Lung (tissue), 12 donors: ENCODE results near the gene SMG7. TPM values are rescaled to one million over a fixed set of nuclear protein-coding genes. Genes with fewer than 3 reads are reported as not detected.

Experiments
- ATAC-seq: fragments of 200-7000 bp; cut with Tn5 transposase; one replicate; pipeline ENCODE4 v1.9.1; 2020; ENCODE audit warnings: moderate number of reproducible peaks; ENCODE audit not compliant: insufficient read depth, low FRiP score
- DNase-seq, 3 donors: peaks; one replicate each; pipeline ENCODE4 v3.0.0-alpha.2; 2013 to 2017
- H3K27ac ChIP-seq, 2 donors: one replicate each; pipeline ENCODE4 v1.5.1; 2013; ENCODE audit warnings: mild to moderate bottlenecking in 2 of 2, moderate library complexity in 2 of 2, control low read depth in 1 of 2, inconsistent platforms in 1 of 2, low read depth in 1 of 2, low read length in 1 of 2
- H3K27me3 ChIP-seq, 3 donors: one replicate each; pipeline ENCODE4 v1.5.1; 2013; ENCODE audit warnings: low read length in 2 of 3; ENCODE audit not compliant: control insufficient read depth in 3 of 3, insufficient read depth in 3 of 3
- H3K36me3 ChIP-seq, 4 donors: one replicate each; pipeline ENCODE4 v1.5.1; 2013; ENCODE audit warnings: low read length in 4 of 4, mild to moderate bottlenecking in 1 of 4, moderate library complexity in 1 of 4; ENCODE audit not compliant: control insufficient read depth in 4 of 4, insufficient read depth in 4 of 4
- H3K4me1 ChIP-seq, 5 donors: one replicate each; pipeline ENCODE4 v1.5.1; 2013; ENCODE audit warnings: low read length in 5 of 5, mild to moderate bottlenecking in 2 of 5, moderate library complexity in 1 of 5; ENCODE audit not compliant: control insufficient read depth in 5 of 5, insufficient read depth in 5 of 5
- H3K4me3 ChIP-seq: one replicate; pipeline ENCODE4 v1.5.1; 2013; ENCODE audit warnings: mild to moderate bottlenecking, control low read depth, moderate library complexity
- H3K9ac ChIP-seq, 2 donors: one replicate each; pipeline ENCODE4 v1.5.1; 2013; ENCODE audit warnings: low read length in 2 of 2, control low read depth in 1 of 2; ENCODE audit not compliant: insufficient read depth in 1 of 2
- H3K9me3 ChIP-seq, 4 donors: one replicate each; pipeline ENCODE4 v1.5.1; 2013; ENCODE audit warnings: low read length in 3 of 4, mild to moderate bottlenecking in 1 of 4, moderate library complexity in 1 of 4; ENCODE audit not compliant: control insufficient read depth in 4 of 4, insufficient read depth in 3 of 4
- CTCF ChIP-seq: IDR thresholded peaks from 2 replicates; pipeline ENCODE4 v1.5.1; 2012; ENCODE audit warnings: mild to moderate bottlenecking; ENCODE audit errors: control extremely low read depth, extremely low read depth
- WGBS, 2 donors: extraction: QIAGEN DNeasy Blood & Tissue Kit; methylation state at CpG; one replicate each; pipeline ENCODE4 v1.1.7; 2013; 5-methylcytosine and 5-hydroxymethylcytosine counted together
- polyA plus RNA-seq, 2 donors: library from polyadenylated mRNA; stranded (reverse); fragments of 200-250 nt; gene quantifications; one replicate each; pipeline ENCODE4 v1.2.1, GENCODE V29; 2013
- total RNA-seq, 2 donors: library from RNA; depleted of rRNA in 1 of 2; stranded (reverse); fragments of >200 nt in 1 of 2; gene quantifications; one replicate each; pipeline ENCODE4 v1.2.1, GENCODE V29; 2014 to 2021
- donor health status: control.
- donor health status: control.
- donor health status: Bipolar disorder and iron deficiency.
- donor health status: healthy.
- donor health status: DM: yes; HTN: yes; CAD: no.

SMG7 gene
- total and polyA plus RNA-seq, 4 donors: 17.4 to 86.6 (median 45.6) TPM

GRCh38 chr1:183568176-183569021 lies 96.1 kb downstream of the SMG7 start:
- ATAC-seq (peak; percentile 22), DNase-seq (no peak)
- Histone ChIP-seq H3K4me3 (no peak overlapping the region), H3K27me3 (no peaks in the 10 kb centered on the region), H3K9me3 (no peaks in the 10 kb centered on the region), H3K36me3 (peaks cover 0 to 2% (median 0%) of the 10 kb centered on the region in 4 donors), H3K9ac (no peak overlapping the region), H3K27ac (peak overlapping the region in 1 of 2 donors; percentile 51), H3K4me1 (peaks cover 0 to 3% (median 0%) of the 10 kb centered on the region in 5 donors)
- TF ChIP-seq CTCF: no peak
- WGBS, 2 donors: 46 to 63% methylated on average over 12 of the region's 12 CpGs

- H3K4me1 ChIP-seq: peaks cover 0 to 3% (median 0%) of the 10 kb centered on the region in 5 donors
- DNase-seq: no peak
- no peaks in the 10 kb centered on the region for H3K36me3 ChIP-seq
- no peak overlapping the region for H3K9ac ChIP-seq
- no peak for TF ChIP-seq CTCF
- H3K27ac ChIP-seq: no peak overlapping the region
- ATAC-seq: no peak
- H3K4me3 ChIP-seq: no peak overlapping the region
- H3K9me3 ChIP-seq: no peaks in the 10 kb centered on the region
- 82 to 86% methylated on average over 4 of the region's 4 CpGs for WGBS, 2 donors
- H3K27me3 ChIP-seq: no peaks in the 10 kb centered on the region
Measured at GRCh38 chr1:183569141-183569540, 96.8 kb downstream of the SMG7 start.

GRCh38 chr1:183569801-183570200 lies 97.5 kb downstream of the SMG7 start:
- ATAC-seq (no peak), DNase-seq (no peak)
- no peak overlapping the region for H3K27ac ChIP-seq
- H3K4me3 ChIP-seq: no peak overlapping the region
- no peaks in the 10 kb centered on the region for H3K36me3 ChIP-seq
- peaks cover 0 to 3% (median 0%) of the 10 kb centered on the region in 5 donors for H3K4me1 ChIP-seq
- no peaks in the 10 kb centered on the region for H3K9me3 ChIP-seq
- WGBS, 2 donors: 94 to 96% methylated on average over 3 of the region's 3 CpGs
- no peak for TF ChIP-seq CTCF
- no peak overlapping the region for H3K9ac ChIP-seq
- no peaks in the 10 kb centered on the region for H3K27me3 ChIP-seq
